Skin of body (tissue), 2 donors: ENCODE data around the gene ADCY1. TPM values are rescaled to one million over a fixed set of nuclear protein-coding genes. Genes with fewer than 3 reads are reported as not detected.

ENCODE experiments used
- DNase-seq: peaks from one replicate; lab custom pipeline; 2025; lab: John Stamatoyannopoulos, UW
- total RNA-seq: library from RNA; depleted of rRNA; stranded (reverse); fragments of >200 nt; gene quantifications from one replicate; pipeline ENCODE4 v1.2.3, GENCODE V29; 2014

Gene ADCY1
- total RNA-seq, 1 donor from 2014 or later = 5.7 TPM

- DNase-seq = no peak
Observed at GRCh38 chr7:45663965-45664633, 89.9 kb downstream of the ADCY1 start.

GRCh38 chr7:45665172-45665571, 91.0 kb downstream of the ADCY1 start:
- no peak for DNase-seq

GRCh38 chr7:45670227-45670626, 96.1 kb downstream of the ADCY1 start:
- no peak for DNase-seq

GRCh38 chr7:45670717-45671116, 96.5 kb downstream of the ADCY1 start:
- no peak for DNase-seq

- DNase-seq = no peak
Observed at GRCh38 chr7:45677311-45677900, 103.2 kb downstream of the ADCY1 start.

- no peak for DNase-seq
Observed at GRCh38 chr7:45679516-45679915, 105.3 kb downstream of the ADCY1 start.

- no peak for DNase-seq
Observed at GRCh38 chr7:45680776-45681175, 106.6 kb downstream of the ADCY1 start.

GRCh38 chr7:45681596-45682357, 107.6 kb downstream of the ADCY1 start:
- no peak for DNase-seq

GRCh38 chr7:45682358-45682735, 108.2 kb downstream of the ADCY1 start:
- no peak for DNase-seq

- no peak for DNase-seq
Observed at GRCh38 chr7:45682836-45683555, 108.8 kb downstream of the ADCY1 start.

- DNase-seq = no peak
Observed at GRCh38 chr7:45683556-45684148, 109.5 kb downstream of the ADCY1 start.

- no peak for DNase-seq
Observed at GRCh38 chr7:45684910-45685618, 110.9 kb downstream of the ADCY1 start.

- DNase-seq = no peak
Observed at GRCh38 chr7:45685619-45686240, 111.6 kb downstream of the ADCY1 start.

- DNase-seq = no peak
Observed at GRCh38 chr7:45686441-45687184, 112.4 kb downstream of the ADCY1 start.

- DNase-seq = no peak
Observed at GRCh38 chr7:45687185-45687560, 113.0 kb downstream of the ADCY1 start.

- no peak for DNase-seq
Observed at GRCh38 chr7:45687721-45688120, 113.6 kb downstream of the ADCY1 start.

GRCh38 chr7:45688382-45688781, 114.2 kb downstream of the ADCY1 start:
- no peak for DNase-seq

GRCh38 chr7:45689011-45689796, 115.0 kb downstream of the ADCY1 start:
- no peak for DNase-seq
